WTC11 (cell line): ENCODE results near the gene SNX8.

Experiments
- CREB1 ChIP-seq: sonication (generic); formaldehyde crosslinking; IDR thresholded peaks from 2 replicates; pipeline ENCODE4 v1.8.0; 2023; ENCODE audit warnings: mild to moderate bottlenecking, missing genetic modification reagents
- CREM ChIP-seq: sonication (generic); formaldehyde crosslinking; IDR thresholded peaks from 2 replicates; pipeline ENCODE4 v1.8.1; 2022; ENCODE audit warnings: mild to moderate bottlenecking, missing genetic modification reagents, moderate library complexity
- ESRRA ChIP-seq: sonication (generic); formaldehyde crosslinking; IDR thresholded peaks from 2 replicates; pipeline ENCODE4 v1.8.1; 2022; ENCODE audit warnings: mild to moderate bottlenecking, missing genetic modification reagents, borderline replicate concordance
- FOXK1 ChIP-seq: sonication (generic); formaldehyde crosslinking; IDR thresholded peaks from 2 replicates; pipeline ENCODE4 v1.8.0; 2022; ENCODE audit warnings: mild to moderate bottlenecking, moderate library complexity, missing genetic modification reagents
- HMGA2 ChIP-seq: fragments of 250-450 bp; sonication (Bioruptor Pico); IDR thresholded peaks from 2 replicates; pipeline ENCODE4 v1.4.0; 2021; ENCODE audit warnings: mild to moderate bottlenecking, moderate library complexity
- NR2C2 ChIP-seq: sonication (generic); formaldehyde crosslinking; IDR thresholded peaks from 2 replicates; pipeline ENCODE4 v1.8.0; 2022; ENCODE audit warnings: mild to moderate bottlenecking, missing genetic modification reagents
- RELA ChIP-seq: sonication (generic); formaldehyde crosslinking; IDR thresholded peaks from 2 replicates; pipeline ENCODE4 v1.8.1; 2022; ENCODE audit warnings: missing genetic modification reagents, mild to moderate bottlenecking, borderline replicate concordance
- ZNF121 ChIP-seq: sonication (generic); formaldehyde crosslinking; IDR thresholded peaks from 2 replicates; pipeline ENCODE4 v1.8.0; 2023; ENCODE audit warnings: missing genetic modification reagents
- TF ChIP-seq, protein P1 (sequence below): sonication (generic); formaldehyde crosslinking; IDR thresholded peaks from 2 replicates; pipeline ENCODE4 v1.8.1; 2023; ENCODE audit warnings: mild to moderate bottlenecking, missing genetic modification reagents
- TF ChIP-seq, protein P2 (sequence below): fragments of 200-600 bp; IDR thresholded peaks from 2 replicates; pipeline ENCODE4 v1.8.0; 2022; ENCODE audit warnings: antibody characterized with exemption
- TF ChIP-seq, protein P3 (sequence below): fragments of 250-450 bp; sonication (Bioruptor Pico); IDR thresholded peaks from 2 replicates; pipeline ENCODE4 v1.9.0; 2021; ENCODE audit warnings: mild to moderate bottlenecking, borderline replicate concordance
- TF ChIP-seq, protein P4 (sequence below): sonication (generic); formaldehyde crosslinking; IDR thresholded peaks from 2 replicates; pipeline ENCODE4 v1.8.0; 2022; ENCODE audit warnings: mild to moderate bottlenecking, missing genetic modification reagents
- TF ChIP-seq, protein P5 (sequence below): sonication (generic); formaldehyde crosslinking; IDR thresholded peaks from 2 replicates; pipeline ENCODE4 v1.8.1; 2023; ENCODE audit warnings: mild to moderate bottlenecking, missing genetic modification reagents, borderline replicate concordance

DNA sequence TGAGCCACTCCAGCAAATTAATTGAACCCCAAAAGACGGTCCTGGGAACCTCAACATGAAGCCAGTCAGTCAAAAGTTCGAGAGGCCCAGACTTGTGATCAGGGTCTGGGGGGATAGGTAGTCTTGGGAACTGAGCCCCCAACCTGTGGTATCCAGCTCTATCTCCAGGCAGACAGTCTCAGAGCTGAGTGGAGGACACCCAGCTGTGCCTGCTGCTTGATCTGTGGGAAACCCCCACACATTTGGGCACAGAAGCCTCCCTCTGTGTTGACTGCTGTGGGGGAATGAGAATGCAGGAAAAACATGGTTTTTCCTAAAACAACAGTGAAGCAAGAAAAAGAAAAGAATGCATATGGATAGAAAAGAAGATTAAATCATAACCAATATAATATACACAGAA lies 16.3 kb upstream of the SNX8 start:
- TF ChIP-seq HMGA2 (CRISPR knock-in tag), result no peak
- TF ChIP-seq, protein P1, sequence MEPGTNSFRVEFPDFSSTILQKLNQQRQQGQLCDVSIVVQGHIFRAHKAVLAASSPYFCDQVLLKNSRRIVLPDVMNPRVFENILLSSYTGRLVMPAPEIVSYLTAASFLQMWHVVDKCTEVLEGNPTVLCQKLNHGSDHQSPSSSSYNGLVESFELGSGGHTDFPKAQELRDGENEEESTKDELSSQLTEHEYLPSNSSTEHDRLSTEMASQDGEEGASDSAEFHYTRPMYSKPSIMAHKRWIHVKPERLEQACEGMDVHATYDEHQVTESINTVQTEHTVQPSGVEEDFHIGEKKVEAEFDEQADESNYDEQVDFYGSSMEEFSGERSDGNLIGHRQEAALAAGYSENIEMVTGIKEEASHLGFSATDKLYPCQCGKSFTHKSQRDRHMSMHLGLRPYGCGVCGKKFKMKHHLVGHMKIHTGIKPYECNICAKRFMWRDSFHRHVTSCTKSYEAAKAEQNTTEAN (CRISPR knock-in tag), result no peak
- TF ChIP-seq ZNF121 (CRISPR knock-in tag), result no peak
- TF ChIP-seq, protein P2, sequence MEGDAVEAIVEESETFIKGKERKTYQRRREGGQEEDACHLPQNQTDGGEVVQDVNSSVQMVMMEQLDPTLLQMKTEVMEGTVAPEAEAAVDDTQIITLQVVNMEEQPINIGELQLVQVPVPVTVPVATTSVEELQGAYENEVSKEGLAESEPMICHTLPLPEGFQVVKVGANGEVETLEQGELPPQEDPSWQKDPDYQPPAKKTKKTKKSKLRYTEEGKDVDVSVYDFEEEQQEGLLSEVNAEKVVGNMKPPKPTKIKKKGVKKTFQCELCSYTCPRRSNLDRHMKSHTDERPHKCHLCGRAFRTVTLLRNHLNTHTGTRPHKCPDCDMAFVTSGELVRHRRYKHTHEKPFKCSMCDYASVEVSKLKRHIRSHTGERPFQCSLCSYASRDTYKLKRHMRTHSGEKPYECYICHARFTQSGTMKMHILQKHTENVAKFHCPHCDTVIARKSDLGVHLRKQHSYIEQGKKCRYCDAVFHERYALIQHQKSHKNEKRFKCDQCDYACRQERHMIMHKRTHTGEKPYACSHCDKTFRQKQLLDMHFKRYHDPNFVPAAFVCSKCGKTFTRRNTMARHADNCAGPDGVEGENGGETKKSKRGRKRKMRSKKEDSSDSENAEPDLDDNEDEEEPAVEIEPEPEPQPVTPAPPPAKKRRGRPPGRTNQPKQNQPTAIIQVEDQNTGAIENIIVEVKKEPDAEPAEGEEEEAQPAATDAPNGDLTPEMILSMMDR, result no peak
- no peak for TF ChIP-seq CREM (CRISPR knock-in tag)
- TF ChIP-seq, protein P3, sequence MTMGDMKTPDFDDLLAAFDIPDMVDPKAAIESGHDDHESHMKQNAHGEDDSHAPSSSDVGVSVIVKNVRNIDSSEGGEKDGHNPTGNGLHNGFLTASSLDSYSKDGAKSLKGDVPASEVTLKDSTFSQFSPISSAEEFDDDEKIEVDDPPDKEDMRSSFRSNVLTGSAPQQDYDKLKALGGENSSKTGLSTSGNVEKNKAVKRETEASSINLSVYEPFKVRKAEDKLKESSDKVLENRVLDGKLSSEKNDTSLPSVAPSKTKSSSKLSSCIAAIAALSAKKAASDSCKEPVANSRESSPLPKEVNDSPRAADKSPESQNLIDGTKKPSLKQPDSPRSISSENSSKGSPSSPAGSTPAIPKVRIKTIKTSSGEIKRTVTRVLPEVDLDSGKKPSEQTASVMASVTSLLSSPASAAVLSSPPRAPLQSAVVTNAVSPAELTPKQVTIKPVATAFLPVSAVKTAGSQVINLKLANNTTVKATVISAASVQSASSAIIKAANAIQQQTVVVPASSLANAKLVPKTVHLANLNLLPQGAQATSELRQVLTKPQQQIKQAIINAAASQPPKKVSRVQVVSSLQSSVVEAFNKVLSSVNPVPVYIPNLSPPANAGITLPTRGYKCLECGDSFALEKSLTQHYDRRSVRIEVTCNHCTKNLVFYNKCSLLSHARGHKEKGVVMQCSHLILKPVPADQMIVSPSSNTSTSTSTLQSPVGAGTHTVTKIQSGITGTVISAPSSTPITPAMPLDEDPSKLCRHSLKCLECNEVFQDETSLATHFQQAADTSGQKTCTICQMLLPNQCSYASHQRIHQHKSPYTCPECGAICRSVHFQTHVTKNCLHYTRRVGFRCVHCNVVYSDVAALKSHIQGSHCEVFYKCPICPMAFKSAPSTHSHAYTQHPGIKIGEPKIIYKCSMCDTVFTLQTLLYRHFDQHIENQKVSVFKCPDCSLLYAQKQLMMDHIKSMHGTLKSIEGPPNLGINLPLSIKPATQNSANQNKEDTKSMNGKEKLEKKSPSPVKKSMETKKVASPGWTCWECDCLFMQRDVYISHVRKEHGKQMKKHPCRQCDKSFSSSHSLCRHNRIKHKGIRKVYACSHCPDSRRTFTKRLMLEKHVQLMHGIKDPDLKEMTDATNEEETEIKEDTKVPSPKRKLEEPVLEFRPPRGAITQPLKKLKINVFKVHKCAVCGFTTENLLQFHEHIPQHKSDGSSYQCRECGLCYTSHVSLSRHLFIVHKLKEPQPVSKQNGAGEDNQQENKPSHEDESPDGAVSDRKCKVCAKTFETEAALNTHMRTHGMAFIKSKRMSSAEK (CRISPR knock-in tag), result no peak
- no peak for TF ChIP-seq NR2C2
- TF ChIP-seq ESRRA (CRISPR knock-in tag), result no peak
- TF ChIP-seq, protein P4, sequence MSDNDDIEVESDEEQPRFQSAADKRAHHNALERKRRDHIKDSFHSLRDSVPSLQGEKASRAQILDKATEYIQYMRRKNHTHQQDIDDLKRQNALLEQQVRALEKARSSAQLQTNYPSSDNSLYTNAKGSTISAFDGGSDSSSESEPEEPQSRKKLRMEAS (CRISPR knock-in tag), result no peak
- no peak for TF ChIP-seq CREB1 (CRISPR knock-in tag)
- no peak for TF ChIP-seq RELA (CRISPR knock-in tag)
- TF ChIP-seq, protein P5, sequence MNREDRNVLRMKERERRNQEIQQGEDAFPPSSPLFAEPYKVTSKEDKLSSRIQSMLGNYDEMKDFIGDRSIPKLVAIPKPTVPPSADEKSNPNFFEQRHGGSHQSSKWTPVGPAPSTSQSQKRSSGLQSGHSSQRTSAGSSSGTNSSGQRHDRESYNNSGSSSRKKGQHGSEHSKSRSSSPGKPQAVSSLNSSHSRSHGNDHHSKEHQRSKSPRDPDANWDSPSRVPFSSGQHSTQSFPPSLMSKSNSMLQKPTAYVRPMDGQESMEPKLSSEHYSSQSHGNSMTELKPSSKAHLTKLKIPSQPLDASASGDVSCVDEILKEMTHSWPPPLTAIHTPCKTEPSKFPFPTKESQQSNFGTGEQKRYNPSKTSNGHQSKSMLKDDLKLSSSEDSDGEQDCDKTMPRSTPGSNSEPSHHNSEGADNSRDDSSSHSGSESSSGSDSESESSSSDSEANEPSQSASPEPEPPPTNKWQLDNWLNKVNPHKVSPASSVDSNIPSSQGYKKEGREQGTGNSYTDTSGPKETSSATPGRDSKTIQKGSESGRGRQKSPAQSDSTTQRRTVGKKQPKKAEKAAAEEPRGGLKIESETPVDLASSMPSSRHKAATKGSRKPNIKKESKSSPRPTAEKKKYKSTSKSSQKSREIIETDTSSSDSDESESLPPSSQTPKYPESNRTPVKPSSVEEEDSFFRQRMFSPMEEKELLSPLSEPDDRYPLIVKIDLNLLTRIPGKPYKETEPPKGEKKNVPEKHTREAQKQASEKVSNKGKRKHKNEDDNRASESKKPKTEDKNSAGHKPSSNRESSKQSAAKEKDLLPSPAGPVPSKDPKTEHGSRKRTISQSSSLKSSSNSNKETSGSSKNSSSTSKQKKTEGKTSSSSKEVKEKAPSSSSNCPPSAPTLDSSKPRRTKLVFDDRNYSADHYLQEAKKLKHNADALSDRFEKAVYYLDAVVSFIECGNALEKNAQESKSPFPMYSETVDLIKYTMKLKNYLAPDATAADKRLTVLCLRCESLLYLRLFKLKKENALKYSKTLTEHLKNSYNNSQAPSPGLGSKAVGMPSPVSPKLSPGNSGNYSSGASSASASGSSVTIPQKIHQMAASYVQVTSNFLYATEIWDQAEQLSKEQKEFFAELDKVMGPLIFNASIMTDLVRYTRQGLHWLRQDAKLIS (CRISPR knock-in tag), result no peak
- no peak for TF ChIP-seq FOXK1 (CRISPR knock-in tag)
